ENCODE data around the gene CHFR. TPM values are rescaled to one million over a fixed set of nuclear protein-coding genes. Genes with fewer than 3 reads are reported as not detected.

CHFR gene
- total RNA-seq, 4 donors from 2014 or later = 25.5 to 38.6 (median 30.4) TPM

GRCh38 chr12:132842449-132843045 is 44.9 kb downstream of the CHFR start:
- no peak for TF ChIP-seq CTCF (IDR thresholded peaks at IDR 0.05; ENCODE audit: low read depth)

GRCh38 chr12:132841151-132841550 is 46.3 kb downstream of the CHFR start:
- no peak for TF ChIP-seq CTCF (IDR thresholded peaks at IDR 0.05; ENCODE audit: low read depth)

GRCh38 chr12:132840536-132840935 is 46.9 kb downstream of the CHFR start:
- TF ChIP-seq CTCF (IDR thresholded peaks at IDR 0.05; ENCODE audit: low read depth) = no peak

- no peak for TF ChIP-seq CTCF (IDR thresholded peaks at IDR 0.05; ENCODE audit: low read depth)
Observed at GRCh38 chr12:132839558-132840235, 47.7 kb downstream of the CHFR start.

- TF ChIP-seq CTCF (IDR thresholded peaks at IDR 0.05; ENCODE audit: low read depth) = no peak
Observed at GRCh38 chr12:132838410-132839080, 48.9 kb downstream of the CHFR start.

- no peak for TF ChIP-seq CTCF (IDR thresholded peaks at IDR 0.05; ENCODE audit: low read depth)
Observed at GRCh38 chr12:132837693-132838409, 49.6 kb downstream of the CHFR start.
